Kidney (tissue), 14 donors: ENCODE data around the gene LSM14A. TPM values are rescaled to one million over a fixed set of nuclear protein-coding genes. Genes with fewer than 3 reads are reported as not detected.
A peak's percentile ranks its signal among the peaks of the same experiment; 100 is the strongest.
"Not testable (repeated sequence)": the region's sequence is repeated elsewhere in the genome, so short reads cannot be mapped to it uniquely, and the experiment has no call there.

Source experiments
- DNase-seq, 5 donors: peaks; one replicate each; pipeline ENCODE4 v3.0.0-alpha.2; 2013 to 2020
- FAIRE-seq: peaks from 2 replicates; lab custom pipeline; 2012; peaks lifted over from hg19 to GRCh38; lab: Jason Lieb, UNC
- H3K27ac ChIP-seq, 2 donors: one replicate each; pipeline ENCODE4 v1.7.0; 2013; ENCODE audit warnings: low read depth in 2 of 2, low read length in 2 of 2, inconsistent platforms in 1 of 2
- H3K27me3 ChIP-seq: one replicate; pipeline ENCODE4 v1.7.1; 2013; ENCODE audit warnings: low read length, inconsistent platforms; ENCODE audit not compliant: control insufficient read depth, insufficient read depth
- H3K36me3 ChIP-seq, 3 donors: one replicate each; pipeline versions ENCODE4 v1.7.0 to v1.7.1; 2013; ENCODE audit warnings: low read length in 3 of 3, control low read depth in 1 of 3, inconsistent platforms in 1 of 3; ENCODE audit not compliant: insufficient read depth in 3 of 3, control insufficient read depth in 2 of 3
- H3K4me1 ChIP-seq, 3 donors: one replicate each; pipeline versions ENCODE4 v1.7.0 to v1.7.1; 2013; ENCODE audit warnings: low read length in 3 of 3, inconsistent platforms in 1 of 3, low read depth in 1 of 3; ENCODE audit not compliant: control insufficient read depth in 2 of 3, insufficient read depth in 2 of 3
- H3K4me3 ChIP-seq, 3 donors: one replicate each; pipeline versions ENCODE4 v1.7.0 to v1.8.1; 2013; ENCODE audit warnings: low read length in 3 of 3, control low read depth in 1 of 3, inconsistent platforms in 1 of 3
- H3K9ac ChIP-seq, 3 donors: one replicate each; pipeline versions ENCODE4 v1.7.0 to v1.7.1; 2013; ENCODE audit warnings: low read length in 3 of 3, control low read depth in 1 of 3, inconsistent platforms in 1 of 3
- H3K9me3 ChIP-seq, 3 donors: one replicate each; pipeline versions ENCODE4 v1.7.0 to v1.7.1; 2013; ENCODE audit warnings: low read length in 3 of 3, control low read depth in 1 of 3, inconsistent platforms in 1 of 3; ENCODE audit not compliant: control insufficient read depth in 2 of 3, insufficient read depth in 1 of 3
- CTCF ChIP-seq: IDR thresholded peaks from 3 replicates; pipeline ENCODE4 v1.5.1; 2012; ENCODE audit warnings: mild to moderate bottlenecking, moderate library complexity, borderline replicate concordance; ENCODE audit not compliant: insufficient read depth; ENCODE audit errors: extremely low read depth
- intact Hi-C: fragments of 100-400 bp; cut with DNase I; formaldehyde crosslinking; loops from one replicate; pipeline ENCODE4 v1.11.1; 2022
- polyA plus RNA-seq: library from polyadenylated mRNA; stranded (reverse); fragments of 350-450 nt; fragmentation: Illumina TruSeq; extraction: RNeasy Lipid Tissue Mini Kit (QIAGEN cat#74804); gene quantifications from one replicate; pipeline ENCODE4 v1.2.3, GENCODE V29; 2014; ENCODE audit warnings: low read depth, low replicate concordance; ENCODE audit not compliant: insufficient read depth
- total RNA-seq: library from RNA; stranded (reverse); fragmentation: NEBNext Ultra II Directional; extraction: Animal tissue kit (Norgen Biotek cat#: 25700); gene quantifications from one replicate; pipeline ENCODE4 v1.2.1, GENCODE V29; 2021
- donor health status: control.
- donor health status: control.
- donor health status: control.
- donor health status: control.
- donor health status: control.
- donor health status: DM: yes; HTN: yes; CAD: no.
- donor health status: Normal renal cell carcinoma (clear cell type).

Gene LSM14A
- total and polyA plus RNA-seq, 2 donors from 2014 or later: 49.3 to 114 TPM

- no peaks in the 10 kb centered on the region for H3K9me3 ChIP-seq
- no peaks in the 10 kb centered on the region for H3K27me3 ChIP-seq
- intact Hi-C loops: no loop called here
- no peak overlapping the region for H3K27ac ChIP-seq
- TF ChIP-seq CTCF: no peak
- no peak for FAIRE-seq
- H3K4me1 ChIP-seq: no peaks in the 10 kb centered on the region
- H3K4me3 ChIP-seq: no peak overlapping the region
- no peaks in the 10 kb centered on the region for H3K36me3 ChIP-seq
- no peak for DNase-seq
- H3K9ac ChIP-seq: no peak overlapping the region
Observed at GRCh38 chr19:34244611-34245299, 72.5 kb downstream of the LSM14A start.

GRCh38 chr19:34246340-34246739 lies 74.0 kb downstream of the LSM14A start:
- Histone ChIP-seq H3K9me3 (no peaks in the 10 kb centered on the region), H3K4me3 (no peak overlapping the region), H3K4me1 (no peaks in the 10 kb centered on the region), H3K27me3 (no peaks in the 10 kb centered on the region), H3K36me3 (no peaks in the 10 kb centered on the region), H3K9ac (no peak overlapping the region), H3K27ac (no peak overlapping the region)
- intact Hi-C loops: no loop called here
- peak in 1 of 5 donors; percentile 31 for DNase-seq
- no peak for FAIRE-seq
- no peak for TF ChIP-seq CTCF

GRCh38 chr19:34248941-34249340 lies 76.6 kb downstream of the LSM14A start:
- no peaks in the 10 kb centered on the region for H3K27me3 ChIP-seq
- DNase-seq: no peak
- intact Hi-C loops: no loop called here
- no peak overlapping the region for H3K4me3 ChIP-seq
- peaks cover 0 to 3% (median 0%) of the 10 kb centered on the region in 3 donors for H3K4me1 ChIP-seq
- no peak overlapping the region for H3K27ac ChIP-seq
- no peak for TF ChIP-seq CTCF
- H3K9me3 ChIP-seq: no peaks in the 10 kb centered on the region
- no peak overlapping the region for H3K9ac ChIP-seq
- H3K36me3 ChIP-seq: no peaks in the 10 kb centered on the region
- FAIRE-seq: no peak

GRCh38 chr19:34253167-34253566 lies 80.9 kb downstream of the LSM14A start:
- H3K4me3 ChIP-seq: peak overlapping the region in 1 of 3 donors; percentile 91
- H3K27me3 ChIP-seq, H3K9ac ChIP-seq, intact Hi-C loops, DNase-seq, H3K9me3 ChIP-seq, H3K4me1 ChIP-seq, H3K36me3 ChIP-seq, H3K27ac ChIP-seq, FAIRE-seq: not testable (repeated sequence)

- H3K36me3 ChIP-seq, H3K27me3 ChIP-seq, FAIRE-seq, H3K4me1 ChIP-seq, H3K9me3 ChIP-seq, intact Hi-C loops: not testable (repeated sequence)
- Histone ChIP-seq H3K4me3 (peak overlapping the region; percentile 85 to 96 (median 91)), H3K9ac (peak overlapping the region; percentile 79 to 91 (median 85)), H3K27ac (peak overlapping the region; percentile 92 to 93)
- peak in 2 of 5 donors; percentile 49 to 72 for DNase-seq
Observed at GRCh38 chr19:34253681-34254045, 81.4 kb downstream of the LSM14A start.
